MCF 10A (cell line): ENCODE results near the gene NELL2. TPM values are rescaled to one million over a fixed set of nuclear protein-coding genes. Genes with fewer than 3 reads are reported as not detected.

Source experiments
- BruUV-seq: library from RNA; stranded (reverse); fragments of 400-500 nt; replicated peaks from 2 replicates; lab custom pipeline; 2021; lab: Mats Ljungman, UMichigan
- CTCF ChIA-PET: fragments of 300-600 bp; sonication (Branson Sonifier 250); formaldehyde crosslinking; extraction: SDS; loops from one replicate; lab custom pipeline; 2021; ENCODE audit warnings: antibody characterized with exemption, inconsistent platforms; lab: Yijun Ruan, JAX
- POLR2A ChIA-PET: fragments of 300-600, 350-650 bp; sonication (Branson Sonifier 250); formaldehyde crosslinking; extraction: SDS; loops from one replicate; lab custom pipeline; 2020; ENCODE audit warnings: antibody characterized with exemption, inconsistent platforms; lab: Yijun Ruan, JAX
- DNase-seq: peaks from one replicate; pipeline ENCODE4 v3.0.0-alpha.2; 2018; ENCODE audit not compliant: unreplicated experiment
- H3K27ac Mint-ChIP-seq: one replicate; pipeline ENCODE4 v1.8.0; 2022; ENCODE audit warnings: mild to moderate bottlenecking, low read depth, mixed read lengths; ENCODE audit not compliant: unreplicated experiment
- H3K27me3 Mint-ChIP-seq: one replicate; pipeline ENCODE4 v1.8.0; 2022; ENCODE audit warnings: mixed read lengths; ENCODE audit not compliant: insufficient read depth, unreplicated experiment
- H3K36me3 Mint-ChIP-seq: one replicate; pipeline ENCODE4 v1.8.0; 2022; ENCODE audit warnings: mild to moderate bottlenecking, moderate library complexity, mixed read lengths; ENCODE audit not compliant: insufficient read depth, unreplicated experiment
- H3K4me1 Mint-ChIP-seq: one replicate; pipeline ENCODE4 v1.8.0; 2022; ENCODE audit warnings: mixed read lengths; ENCODE audit not compliant: insufficient read depth, unreplicated experiment
- H3K4me3 Mint-ChIP-seq: one replicate; pipeline ENCODE4 v1.8.0; 2022; ENCODE audit warnings: mild to moderate bottlenecking, moderate library complexity, mixed read lengths; ENCODE audit not compliant: unreplicated experiment
- H3K9me3 Mint-ChIP-seq: one replicate; pipeline ENCODE4 v1.8.0; 2022; ENCODE audit warnings: mixed read lengths; ENCODE audit not compliant: unreplicated experiment
- intact Hi-C: fragments of 100-400 bp; cut with micrococcal nuclease; formaldehyde crosslinking; loops from 2 replicates; pipeline ENCODE4 v1.14.1; 2022
- total RNA-seq: library from RNA; stranded (reverse); gene quantifications from 2 replicates; pipeline ENCODE4 v1.2.3, GENCODE V29; 2022
- TF ChIP-seq, protein P1 (sequence below): fragments of 200-600 bp; IDR thresholded peaks from one replicate; pipeline ENCODE4 v1.8.0; 2022; ENCODE audit warnings: antibody characterized with exemption, mild to moderate bottlenecking; ENCODE audit not compliant: unreplicated experiment

NELL2 gene
- total RNA-seq, 1 experiment from 2014 or later: not detected

DNA sequence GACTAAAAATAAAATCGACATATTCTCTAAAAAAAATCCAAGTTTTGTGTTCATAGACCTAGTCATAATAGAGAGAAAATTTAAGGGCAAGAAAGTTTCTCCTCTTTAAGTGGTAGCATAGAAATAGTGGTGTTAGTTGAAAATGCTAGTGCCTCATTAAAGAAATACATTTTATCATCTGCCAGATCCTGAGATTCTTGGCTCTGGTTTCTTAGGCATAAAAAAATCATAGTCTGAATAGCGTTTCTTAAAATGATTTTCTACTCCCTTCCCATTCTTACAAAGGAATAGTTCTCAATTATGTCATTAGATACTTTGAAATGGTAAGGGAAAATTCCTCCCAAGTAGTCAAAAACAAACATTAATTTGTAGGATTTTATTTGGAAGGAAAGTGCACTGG, 212.8 kb downstream of the NELL2 start:
- no TSS peak for BruUV-seq
- Mint-ChIP-seq H3K4me3 (no peak overlapping the region), H3K9me3 (no peaks in the 10 kb centered on the region), H3K36me3 (no peaks in the 10 kb centered on the region), H3K4me1 (no peaks in the 10 kb centered on the region), H3K27ac (no peak overlapping the region), H3K27me3 (peaks cover 12% of the 10 kb centered on the region)
- TF ChIP-seq, protein P1, sequence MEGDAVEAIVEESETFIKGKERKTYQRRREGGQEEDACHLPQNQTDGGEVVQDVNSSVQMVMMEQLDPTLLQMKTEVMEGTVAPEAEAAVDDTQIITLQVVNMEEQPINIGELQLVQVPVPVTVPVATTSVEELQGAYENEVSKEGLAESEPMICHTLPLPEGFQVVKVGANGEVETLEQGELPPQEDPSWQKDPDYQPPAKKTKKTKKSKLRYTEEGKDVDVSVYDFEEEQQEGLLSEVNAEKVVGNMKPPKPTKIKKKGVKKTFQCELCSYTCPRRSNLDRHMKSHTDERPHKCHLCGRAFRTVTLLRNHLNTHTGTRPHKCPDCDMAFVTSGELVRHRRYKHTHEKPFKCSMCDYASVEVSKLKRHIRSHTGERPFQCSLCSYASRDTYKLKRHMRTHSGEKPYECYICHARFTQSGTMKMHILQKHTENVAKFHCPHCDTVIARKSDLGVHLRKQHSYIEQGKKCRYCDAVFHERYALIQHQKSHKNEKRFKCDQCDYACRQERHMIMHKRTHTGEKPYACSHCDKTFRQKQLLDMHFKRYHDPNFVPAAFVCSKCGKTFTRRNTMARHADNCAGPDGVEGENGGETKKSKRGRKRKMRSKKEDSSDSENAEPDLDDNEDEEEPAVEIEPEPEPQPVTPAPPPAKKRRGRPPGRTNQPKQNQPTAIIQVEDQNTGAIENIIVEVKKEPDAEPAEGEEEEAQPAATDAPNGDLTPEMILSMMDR: no peak
- no peak for DNase-seq
- CTCF ChIA-PET: no interaction called here
- POLR2A ChIA-PET: no interaction called here
- intact Hi-C loops: no loop called here

DNA sequence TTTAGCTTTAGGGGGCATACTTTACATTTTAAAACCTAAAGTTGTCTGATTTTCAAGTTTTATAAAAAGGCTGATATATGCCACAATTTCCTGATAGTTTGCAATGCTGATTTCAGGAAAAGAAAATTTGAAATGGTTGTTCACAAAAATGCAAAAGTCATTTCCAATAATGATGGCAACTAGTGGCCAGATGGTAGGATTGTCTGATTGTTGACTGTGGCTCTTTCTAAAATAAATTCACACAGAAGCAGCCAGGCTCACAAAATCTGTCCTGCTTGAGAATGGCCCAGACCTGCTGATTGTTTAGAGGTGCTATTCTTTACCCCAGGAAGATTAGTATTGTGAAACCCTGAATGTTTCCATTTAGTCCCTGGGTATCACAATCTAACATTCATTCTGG, 220.3 kb downstream of the NELL2 start:
- H3K4me3 Mint-ChIP-seq: no peak overlapping the region
- no peak overlapping the region for H3K27ac Mint-ChIP-seq
- intact Hi-C loops: no loop called here
- H3K27me3 Mint-ChIP-seq: peaks cover 25% of the 10 kb centered on the region
- no peaks in the 10 kb centered on the region for H3K4me1 Mint-ChIP-seq
- H3K36me3 Mint-ChIP-seq: no peaks in the 10 kb centered on the region
- BruUV-seq: no TSS peak
- DNase-seq: no peak
- ChIA-PET POLR2A (no interaction called here), CTCF (interaction anchor here (0.6 kb wide), 1 partner anchor 574 kb away, joined by 3 read pairs; no protein-coding TSS in a partner anchor)
- TF ChIP-seq, protein P1: no peak
- no peaks in the 10 kb centered on the region for H3K9me3 Mint-ChIP-seq

DNA sequence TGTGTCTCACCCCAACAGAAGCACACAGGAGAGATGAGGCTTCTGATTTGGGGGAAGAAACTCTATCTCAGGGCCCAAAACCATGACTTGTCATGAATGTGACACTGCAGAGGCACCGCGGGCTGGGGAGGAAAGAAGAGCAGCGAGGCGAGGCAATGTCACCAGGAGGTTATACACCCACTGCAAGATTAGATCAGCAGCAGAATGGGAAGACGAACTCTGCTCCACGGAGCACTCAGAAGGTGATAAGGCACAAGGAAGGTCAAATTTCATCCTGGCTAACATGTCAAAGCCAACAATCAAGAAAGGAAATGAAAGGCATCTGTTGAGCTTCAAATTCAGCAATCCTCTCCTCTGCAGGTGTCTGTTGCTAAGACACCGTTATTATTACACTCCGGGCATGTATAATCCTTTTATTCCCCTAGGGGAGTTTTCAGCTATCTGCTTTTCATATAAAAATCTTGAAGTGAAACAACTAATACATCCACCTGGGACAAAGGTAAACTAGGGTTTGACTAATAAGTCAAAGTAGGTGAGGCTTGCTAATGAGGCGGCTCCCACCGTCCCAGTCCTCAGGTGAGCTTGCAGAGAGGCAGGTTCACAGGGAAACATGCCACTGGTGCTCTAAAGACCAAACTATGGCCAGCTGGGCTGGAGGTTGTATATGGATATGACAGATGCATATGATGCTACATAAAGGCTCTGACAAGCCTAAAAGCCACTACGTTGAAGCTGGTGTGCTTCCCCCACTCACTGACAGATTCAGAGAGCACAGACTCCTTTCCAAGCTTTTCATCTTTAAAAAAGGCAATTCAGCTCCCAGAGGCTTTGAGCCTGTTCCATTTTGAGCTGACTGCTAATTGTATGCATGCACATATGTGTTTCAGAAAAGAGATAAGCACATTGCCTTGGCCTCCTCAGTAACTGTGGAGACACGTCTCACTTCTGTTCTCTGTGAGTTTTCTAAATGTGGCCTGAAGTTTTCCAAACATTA, 221.2 kb downstream of the NELL2 start:
- Mint-ChIP-seq H3K4me1 (no peaks in the 10 kb centered on the region), H3K27ac (no peak overlapping the region)
- intact Hi-C loops: no loop called here

More for the DNA sequence above, 221.2 kb downstream of the NELL2 start:
- DNase-seq: no peak
- Mint-ChIP-seq H3K9me3 (no peaks in the 10 kb centered on the region), H3K4me3 (no peak overlapping the region), H3K36me3 (no peaks in the 10 kb centered on the region), H3K27me3 (peaks cover 25% of the 10 kb centered on the region)
- CTCF ChIA-PET: interaction anchor here (0.6 kb wide), 1 partner anchor 118 kb away, joined by 4 read pairs; no protein-coding TSS in a partner anchor
- TF ChIP-seq, protein P1: no peak
- POLR2A ChIA-PET: no interaction called here
- BruUV-seq: no TSS peak
